Dedifferentiated amniotic fluid mesenchymal stem cell (primary cell): ENCODE data around the gene PPOX.

Experiments
- DNase-seq: peaks from one replicate; pipeline ENCODE4 v3.0.0-alpha.2; 2016; ENCODE audit errors: extremely low spot score

The PPOX gene

GRCh38 chr1:161175771-161176453 is 9.7 kb downstream of the PPOX start:
- DNase-seq: no peak

GRCh38 chr1:161176468-161177111 is 10.4 kb downstream of the PPOX start:
- DNase-seq: no peak

GRCh38 chr1:161177112-161177935 is 11.1 kb downstream of the PPOX start, which contains the start of gene B4GALT3:
Gene B4GALT3, minus strand, starts transcription at chr1:161177507. Its CDS starts 1,447 bp downstream, at chr1:161176060.
- peak; percentile 64 for DNase-seq

- DNase-seq: no peak
Measured at GRCh38 chr1:161177936-161178244, 11.7 kb downstream of the PPOX start.

GRCh38 chr1:161179698-161180097 is 13.5 kb downstream of the PPOX start:
- no peak for DNase-seq

GRCh38 chr1:161180639-161181038 is 14.4 kb downstream of the PPOX start:
- DNase-seq: no peak

GRCh38 chr1:161182214-161182613 is 16.0 kb downstream of the PPOX start:
- DNase-seq: peak; percentile 42

- DNase-seq: no peak
Measured at GRCh38 chr1:161185282-161185682, 19.1 kb downstream of the PPOX start.

- no peak for DNase-seq
Measured at GRCh38 chr1:161185732-161186311, 19.6 kb downstream of the PPOX start.

GRCh38 chr1:161187311-161187710 is 21.1 kb downstream of the PPOX start:
- no peak for DNase-seq

GRCh38 chr1:161188381-161188780 is 22.2 kb downstream of the PPOX start:
- DNase-seq: no peak

GRCh38 chr1:161189036-161189435 is 22.8 kb downstream of the PPOX start:
- DNase-seq: no peak

- DNase-seq: no peak
Measured at GRCh38 chr1:161190962-161191521, 24.8 kb downstream of the PPOX start.

- DNase-seq: no peak
Measured at GRCh38 chr1:161191971-161192370, 25.7 kb downstream of the PPOX start.

GRCh38 chr1:161192476-161193465 is 26.5 kb downstream of the PPOX start:
- DNase-seq: peak; percentile 65

GRCh38 chr1:161193561-161194235 is 27.5 kb downstream of the PPOX start:
- no peak for DNase-seq

- no peak for DNase-seq
Measured at GRCh38 chr1:161195171-161195570, 28.9 kb downstream of the PPOX start.

- no peak for DNase-seq
Measured at GRCh38 chr1:161196111-161196510, 29.9 kb downstream of the PPOX start.

- peak; percentile 85 for DNase-seq
Measured at GRCh38 chr1:161196521-161197451, 30.6 kb downstream of the PPOX start.
